LNCaP clone FGC (cell line): ENCODE results near the gene LRRD1.
"Not testable (repeated sequence)": the region's sequence is repeated elsewhere in the genome, so short reads cannot be mapped to it uniquely, and the experiment has no call there.

Source experiments
- DNase-seq: peaks from one replicate; pipeline ENCODE4 v3.0.0-alpha.2; 2011; ENCODE audit warnings: low read depth
- H3K4me3 ChIP-seq: 2 replicates; pipeline ENCODE4 v1.5.1; 2011; ENCODE audit warnings: mild to moderate bottlenecking, low read depth, low read length, control low read depth
- TF ChIP-seq, protein P1 (sequence below): IDR thresholded peaks from 2 replicates; pipeline ENCODE4 v1.5.1; 2012; ENCODE audit warnings: mild to moderate bottlenecking; ENCODE audit not compliant: control insufficient read depth, insufficient read depth; ENCODE audit errors: extremely low read depth

The LRRD1 gene

DNA sequence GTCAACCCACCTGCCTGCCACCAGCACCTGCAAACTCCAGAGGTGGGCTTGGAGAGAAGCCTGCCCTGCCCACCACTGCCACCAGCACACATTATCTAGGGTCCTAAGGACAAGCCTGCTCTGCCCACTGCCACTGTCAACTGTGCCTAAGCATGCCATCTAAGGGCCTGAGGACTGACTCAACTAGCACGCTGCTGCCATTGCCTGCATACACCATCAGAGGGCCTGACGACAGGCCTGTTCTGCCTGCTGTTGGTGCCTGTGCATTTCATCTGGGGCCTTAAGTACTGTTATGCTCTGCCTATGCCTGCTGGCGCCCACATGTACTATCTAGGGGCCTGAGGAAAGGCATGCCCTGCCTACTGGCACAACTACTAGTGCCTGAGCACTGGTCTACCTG, 27.0 kb upstream of the LRRD1 start:
- no peak overlapping the region for H3K4me3 ChIP-seq
- no peak for DNase-seq
- TF ChIP-seq, protein P1, sequence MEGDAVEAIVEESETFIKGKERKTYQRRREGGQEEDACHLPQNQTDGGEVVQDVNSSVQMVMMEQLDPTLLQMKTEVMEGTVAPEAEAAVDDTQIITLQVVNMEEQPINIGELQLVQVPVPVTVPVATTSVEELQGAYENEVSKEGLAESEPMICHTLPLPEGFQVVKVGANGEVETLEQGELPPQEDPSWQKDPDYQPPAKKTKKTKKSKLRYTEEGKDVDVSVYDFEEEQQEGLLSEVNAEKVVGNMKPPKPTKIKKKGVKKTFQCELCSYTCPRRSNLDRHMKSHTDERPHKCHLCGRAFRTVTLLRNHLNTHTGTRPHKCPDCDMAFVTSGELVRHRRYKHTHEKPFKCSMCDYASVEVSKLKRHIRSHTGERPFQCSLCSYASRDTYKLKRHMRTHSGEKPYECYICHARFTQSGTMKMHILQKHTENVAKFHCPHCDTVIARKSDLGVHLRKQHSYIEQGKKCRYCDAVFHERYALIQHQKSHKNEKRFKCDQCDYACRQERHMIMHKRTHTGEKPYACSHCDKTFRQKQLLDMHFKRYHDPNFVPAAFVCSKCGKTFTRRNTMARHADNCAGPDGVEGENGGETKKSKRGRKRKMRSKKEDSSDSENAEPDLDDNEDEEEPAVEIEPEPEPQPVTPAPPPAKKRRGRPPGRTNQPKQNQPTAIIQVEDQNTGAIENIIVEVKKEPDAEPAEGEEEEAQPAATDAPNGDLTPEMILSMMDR, result no peak

DNA sequence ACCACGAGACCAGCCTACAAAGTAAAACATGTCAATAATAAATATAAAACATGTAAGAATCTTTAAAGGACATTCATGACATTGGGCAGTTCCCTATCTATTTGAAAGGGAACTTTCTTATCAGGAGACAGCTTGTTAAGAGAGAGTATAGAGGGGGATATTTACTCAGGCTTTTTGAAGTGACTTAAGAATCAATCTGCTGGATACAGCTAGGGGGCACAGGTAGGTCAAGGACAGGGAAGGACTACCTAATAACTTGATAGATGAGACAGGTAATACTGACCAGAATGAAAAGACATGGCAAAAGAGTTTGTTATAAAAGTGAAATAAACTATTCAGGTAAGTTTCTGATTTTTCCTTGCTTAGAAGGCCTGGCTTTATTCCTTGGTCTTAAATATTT, 21.8 kb upstream of the LRRD1 start:
- H3K4me3 ChIP-seq, result no peak overlapping the region
- TF ChIP-seq, protein P1, result no peak
- no peak for DNase-seq

DNA sequence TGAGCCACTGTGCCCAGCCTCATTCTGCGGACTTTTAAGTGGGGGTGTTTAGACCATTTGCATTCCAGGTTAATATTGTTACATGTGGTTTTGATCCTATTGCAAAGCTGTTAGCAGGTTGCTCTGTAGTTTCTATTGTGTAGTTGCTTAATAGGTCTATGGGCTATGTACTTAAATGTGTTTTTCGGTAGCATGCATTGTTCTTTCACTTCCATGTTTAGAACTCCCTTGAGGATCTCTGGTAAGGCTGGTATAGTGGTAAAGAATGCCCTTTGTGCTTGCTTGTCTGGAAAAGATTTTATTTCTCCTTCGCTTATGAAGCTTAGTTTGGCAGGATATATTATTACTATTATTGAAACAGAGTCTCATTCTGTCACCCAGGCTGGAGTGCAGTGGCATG, 13.4 kb upstream of the LRRD1 start:
- no peak for DNase-seq
- TF ChIP-seq, protein P1, result no peak
- H3K4me3 ChIP-seq, result no peak overlapping the region

DNA sequence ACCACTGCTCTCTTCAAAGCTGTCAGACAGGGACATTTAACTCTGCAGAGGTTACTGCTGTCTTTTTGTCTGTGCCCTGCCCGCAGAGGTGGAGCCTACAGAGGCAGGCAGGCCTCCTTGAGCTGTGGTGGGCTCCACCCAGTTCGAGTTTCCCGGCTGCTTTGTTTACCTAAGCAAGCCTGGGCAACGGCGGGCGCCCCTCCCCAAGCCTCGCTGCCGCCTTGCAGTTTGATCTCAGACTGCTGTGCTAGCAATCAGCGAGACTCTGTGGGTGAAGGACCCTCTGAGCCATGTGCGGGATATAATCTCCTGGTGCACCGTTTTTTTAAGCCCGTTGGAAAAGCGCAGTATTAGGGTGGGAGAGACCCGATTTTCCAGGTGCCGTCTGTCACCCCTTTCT, 10.3 kb upstream of the LRRD1 start:
- not testable (repeated sequence) for H3K4me3 ChIP-seq, DNase-seq

DNA sequence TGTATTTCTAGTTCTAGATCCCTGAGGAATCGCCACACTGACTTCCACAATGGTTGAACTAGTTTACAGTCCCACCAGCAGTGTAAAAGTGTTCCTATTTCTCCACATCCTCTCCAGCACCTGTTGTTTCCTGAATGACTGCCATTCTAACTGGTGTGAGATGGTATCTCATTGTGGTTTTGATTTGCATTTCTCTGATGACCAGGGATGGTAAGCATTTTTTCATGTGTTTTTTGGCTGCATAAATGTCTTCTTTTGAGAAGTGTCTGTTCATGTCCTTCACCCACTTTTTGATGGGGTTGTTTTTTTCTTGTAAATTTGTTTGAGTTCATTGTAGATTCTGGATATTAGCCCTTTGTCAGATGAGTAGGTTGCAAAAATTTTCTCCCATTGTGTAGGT, 5.4 kb upstream of the LRRD1 start:
- not testable (repeated sequence) for DNase-seq, H3K4me3 ChIP-seq

DNA sequence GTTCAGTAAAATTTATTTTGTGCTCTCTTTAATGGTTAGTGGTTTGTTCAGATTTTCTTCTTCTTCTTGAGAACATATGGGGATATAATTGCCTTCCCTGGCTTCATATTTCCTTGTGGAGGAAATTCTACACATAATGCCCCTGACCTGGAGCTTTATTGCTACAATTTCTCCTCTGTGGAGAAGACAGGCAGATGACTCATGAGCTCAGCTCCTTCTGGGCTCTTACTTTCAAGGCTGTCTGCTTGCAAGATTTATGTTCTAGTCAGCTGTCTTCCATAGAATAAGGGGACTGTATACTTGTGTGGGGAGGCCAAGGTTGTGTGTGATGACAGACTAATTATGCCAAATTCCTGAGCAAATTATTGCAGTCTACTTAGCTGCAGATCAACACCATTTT, 1.6 kb downstream of the LRRD1 start:
- no peak for DNase-seq
- H3K4me3 ChIP-seq, result no peak overlapping the region
- TF ChIP-seq, protein P1, result no peak

DNA sequence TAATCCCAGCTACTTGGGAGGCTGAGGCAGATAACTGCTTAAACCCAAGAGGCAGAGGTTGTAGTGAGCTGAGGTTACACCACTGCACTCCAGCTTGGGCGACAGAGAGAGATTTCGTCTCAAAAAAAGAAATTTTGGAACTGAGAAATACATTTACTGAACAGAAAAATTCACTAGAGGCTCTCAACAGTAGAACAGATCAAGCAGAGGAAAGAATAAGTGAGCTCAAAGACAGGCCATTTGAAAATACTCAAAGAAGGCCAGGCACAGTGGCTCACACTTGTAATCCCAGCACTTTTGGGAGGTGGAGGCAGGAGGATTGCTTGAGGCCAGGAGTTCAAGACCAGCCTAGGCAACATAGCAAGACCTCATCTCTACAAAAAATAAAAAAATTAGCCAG, 9.4 kb downstream of the LRRD1 start:
- DNase-seq, H3K4me3 ChIP-seq: not testable (repeated sequence)

DNA sequence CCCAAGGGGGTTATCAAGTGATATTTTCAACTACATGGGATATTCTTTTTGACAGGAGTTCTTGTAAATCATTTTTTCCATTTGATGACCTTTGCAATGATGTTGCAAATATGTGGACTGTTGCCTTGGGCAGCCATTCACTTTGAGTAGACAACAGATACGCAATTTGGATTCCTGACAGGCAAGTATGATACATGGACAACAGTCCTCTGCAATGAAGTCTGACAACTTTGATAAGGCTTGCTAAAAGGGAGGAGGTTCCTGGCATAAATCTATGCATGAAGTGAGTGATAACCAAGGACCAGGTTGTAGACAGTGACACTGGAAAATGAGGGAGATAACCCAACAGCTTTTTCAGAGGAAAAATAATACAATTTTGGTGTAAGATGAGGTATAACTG, 17.7 kb downstream of the LRRD1 start:
- TF ChIP-seq, protein P1, result no peak
- no peak for DNase-seq

DNA sequence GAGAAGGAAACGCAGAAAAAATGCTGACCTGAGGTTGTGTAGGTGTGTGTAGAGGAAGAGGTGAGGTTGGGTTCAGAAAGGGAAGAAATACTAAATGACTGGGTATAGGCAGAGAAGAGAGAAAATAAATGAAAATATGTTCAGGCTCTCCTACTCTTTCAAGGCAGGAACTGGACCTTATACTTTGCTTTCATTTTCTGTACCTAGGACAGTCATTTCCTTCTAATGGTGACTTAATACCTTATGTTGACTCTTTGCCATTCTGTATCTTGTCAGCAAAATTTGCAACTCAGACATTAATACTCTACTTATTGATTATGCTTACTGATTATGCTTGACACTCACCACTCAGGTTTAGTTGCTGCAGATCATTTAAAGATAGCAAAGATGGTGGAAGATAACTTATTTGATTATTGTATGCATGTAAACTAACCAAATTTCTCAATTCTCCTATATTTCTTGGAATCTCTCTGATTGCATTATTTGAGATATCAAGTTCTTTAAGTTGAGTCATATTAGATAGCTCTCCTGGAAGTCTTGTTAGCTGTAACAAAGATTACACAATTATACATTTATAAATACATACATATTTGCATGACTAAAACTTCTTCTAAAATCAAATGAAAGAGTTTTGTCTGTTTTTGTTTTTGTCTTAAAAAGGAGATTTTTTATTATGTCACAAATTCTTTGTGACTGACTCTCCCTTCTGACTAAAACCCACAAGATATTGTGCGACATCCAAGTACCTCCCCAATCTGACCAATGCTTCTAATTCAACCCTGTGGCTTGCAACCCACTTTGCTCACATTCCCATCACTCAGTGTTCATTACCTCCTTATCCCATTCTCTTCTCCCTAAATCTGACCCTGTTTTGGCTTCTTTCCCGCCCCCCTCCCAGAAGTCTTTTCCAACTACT, 20.0 kb downstream of the LRRD1 start:
- no peak overlapping the region for H3K4me3 ChIP-seq
- DNase-seq, result no peak
- TF ChIP-seq, protein P1, result no peak

More for the DNA sequence above, 17.7 kb downstream of the LRRD1 start:
- H3K4me3 ChIP-seq, result no peak overlapping the region
